CD4-positive, alpha-beta T cell treated with Interleukin-17A for 1 hour (primary cell): ENCODE measurements around the gene UGT1A6.
"Not testable (repeated sequence)": the region's sequence is repeated elsewhere in the genome, so short reads cannot be mapped to it uniquely, and the experiment has no call there.

Source experiments
- DNase-seq: peaks from one replicate; pipeline ENCODE4 v3.0.0-alpha.2; 2020

Gene UGT1A6

DNA sequence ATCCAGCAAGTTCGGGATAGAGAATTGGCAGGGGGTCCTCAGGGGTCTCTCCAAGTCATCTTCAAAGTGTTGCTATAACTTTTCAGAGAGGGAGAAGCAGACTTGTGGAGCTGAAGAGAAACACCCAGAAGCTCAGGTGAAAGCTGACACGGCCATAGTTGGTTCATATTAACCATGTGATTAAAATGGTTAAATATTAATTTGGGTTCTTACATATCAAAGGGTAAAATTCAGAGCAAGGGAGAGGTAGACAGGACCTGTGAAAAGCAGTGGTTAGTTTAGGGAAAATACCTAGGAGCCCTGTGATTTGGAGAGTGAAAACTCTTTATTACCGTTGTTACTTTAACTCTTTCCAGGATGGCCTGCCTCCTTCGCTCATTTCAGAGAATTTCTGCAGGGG, at the start of gene UGT1A6:
TSS of gene UGT1A6 (plus strand) at position 243 of the 400 bp plus-strand sequence. CDS start at position 358, 115 bp downstream.
- DNase-seq, result no peak

DNA sequence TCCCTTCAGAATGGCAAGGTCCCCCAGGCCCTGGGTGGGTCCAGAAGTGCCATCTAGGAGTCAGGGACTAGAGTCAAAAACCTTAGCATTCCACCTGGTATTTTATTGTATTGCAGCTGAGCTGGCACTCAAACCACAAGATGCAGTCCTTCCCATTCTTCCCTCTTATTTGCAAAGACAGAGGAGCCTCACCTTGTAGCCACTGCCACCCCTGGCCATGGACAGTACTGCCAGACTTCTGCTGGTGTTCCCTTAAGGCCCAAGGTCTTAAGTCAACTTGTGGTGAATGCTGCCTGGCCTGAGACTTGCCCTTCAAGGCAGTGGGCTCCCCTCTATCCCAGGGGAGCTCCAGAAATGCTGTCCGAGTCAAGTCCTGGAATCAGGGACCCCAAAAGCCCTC, 49.6 kb upstream of the UGT1A6 start:
- DNase-seq, result no peak

DNA sequence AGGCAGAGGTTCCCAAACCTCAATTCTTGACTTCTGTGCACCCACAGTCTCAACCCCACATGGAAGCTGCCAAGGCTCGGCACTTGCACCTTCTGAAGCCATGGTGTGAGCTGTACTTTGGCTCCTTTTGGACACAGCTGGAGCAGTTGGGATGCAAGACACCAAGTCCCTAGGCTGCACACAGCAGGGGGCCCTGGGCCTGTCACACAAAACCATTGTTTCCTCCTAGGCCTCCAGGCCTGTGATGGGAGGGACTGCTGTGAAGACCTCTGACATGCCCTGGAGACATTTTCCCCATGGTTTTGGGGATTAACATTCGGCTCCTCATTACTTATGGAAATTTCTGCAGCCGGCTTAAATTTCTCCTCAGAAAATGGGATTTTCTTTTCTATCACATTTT, 46.7 kb upstream of the UGT1A6 start:
- DNase-seq, result not testable (repeated sequence)

DNA sequence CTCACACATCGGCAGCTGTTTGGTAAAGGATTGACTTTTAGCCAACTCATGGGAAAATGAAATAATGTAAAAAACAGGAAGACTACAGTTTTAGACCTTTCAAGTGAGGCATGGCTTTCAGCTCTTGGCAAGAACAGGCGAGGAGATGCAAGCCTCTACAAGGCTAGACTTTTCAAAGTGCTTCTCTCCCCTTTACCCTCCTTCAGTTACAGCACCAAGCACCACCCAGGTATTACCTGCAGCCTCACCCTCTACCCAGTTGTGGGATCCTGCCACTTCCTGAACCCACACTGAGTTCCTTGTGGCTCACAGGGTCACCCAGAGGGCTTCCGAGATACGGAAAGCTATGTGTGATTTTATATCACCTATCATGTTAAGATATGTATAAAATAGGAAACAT, 41.7 kb upstream of the UGT1A6 start:
- no peak for DNase-seq

DNA sequence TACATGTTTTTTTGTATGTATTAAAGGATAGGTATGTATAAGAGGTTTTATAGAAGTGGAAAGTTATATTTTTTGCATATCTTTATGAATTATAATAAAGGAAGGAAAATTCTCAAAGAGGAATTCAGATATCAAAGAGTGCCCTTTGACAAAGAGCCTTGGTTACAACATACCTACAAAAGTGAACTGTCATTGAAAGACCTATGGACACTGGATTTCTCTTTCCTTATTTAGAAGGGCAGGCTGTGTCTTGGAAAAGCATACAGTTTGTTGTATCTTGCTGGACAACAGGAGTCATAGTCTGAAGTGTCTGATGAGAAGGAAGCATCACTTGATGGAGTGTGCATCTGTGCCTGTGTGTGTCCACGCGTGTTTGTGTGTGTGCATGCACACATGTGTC, 41.3 kb upstream of the UGT1A6 start:
- DNase-seq, result no peak

DNA sequence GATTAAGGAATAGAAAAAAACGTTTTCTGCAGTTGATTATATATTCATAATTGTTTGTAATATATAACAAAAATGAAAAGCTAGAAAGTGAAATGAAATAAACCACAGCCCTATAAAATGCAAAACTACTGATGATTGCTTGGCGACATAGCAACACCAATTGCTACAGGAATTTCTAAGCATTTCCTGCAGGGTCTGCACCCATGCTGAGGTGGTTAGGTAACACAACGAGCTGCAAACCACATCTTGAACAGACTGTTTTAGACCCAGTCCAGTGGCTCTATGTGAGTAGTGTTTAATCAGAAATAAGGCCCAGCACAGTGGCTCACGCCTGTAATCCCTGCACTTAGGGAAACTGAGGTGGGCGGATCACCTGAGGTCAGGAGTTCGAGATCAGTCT, 38.2 kb upstream of the UGT1A6 start:
- no peak for DNase-seq

DNA sequence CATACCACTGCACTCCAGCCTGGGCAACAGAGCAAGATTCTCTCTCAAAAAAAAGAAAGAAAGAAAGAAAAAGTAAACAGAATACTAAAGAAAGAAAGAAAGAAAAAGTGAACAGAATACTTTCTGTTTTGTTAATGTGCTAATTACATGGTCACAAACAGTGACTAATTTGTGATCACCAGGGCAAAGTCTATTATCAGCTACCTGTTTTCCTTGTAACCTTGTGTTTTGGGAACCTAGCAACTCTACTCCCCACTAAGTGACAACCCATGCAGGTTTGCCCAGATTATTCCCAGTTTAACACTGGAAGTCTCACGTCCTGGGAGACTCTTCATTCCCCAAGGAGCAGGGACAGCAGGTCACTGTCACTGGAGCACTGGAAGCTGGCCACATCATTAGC, 37.6 kb upstream of the UGT1A6 start:
- DNase-seq, result no peak

DNA sequence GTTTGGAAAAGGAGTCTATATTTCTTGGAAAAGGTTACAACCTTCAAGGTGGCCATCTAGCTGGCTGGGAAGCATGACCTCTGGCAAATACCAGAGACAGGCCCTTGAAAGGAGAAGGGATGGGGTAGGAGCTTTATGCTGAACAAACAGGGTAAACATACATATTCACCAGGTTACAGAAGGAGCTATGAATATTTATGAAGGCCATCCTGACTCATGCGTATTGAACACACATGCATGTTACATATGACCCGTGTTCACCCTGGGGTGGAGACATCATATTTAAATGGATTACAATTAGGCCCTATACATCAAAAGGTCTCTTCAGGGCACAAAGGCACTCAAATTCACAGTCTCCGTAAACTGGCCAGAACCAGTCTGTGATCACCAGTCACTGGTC, 36.7 kb upstream of the UGT1A6 start:
- not testable (repeated sequence) for DNase-seq

DNA sequence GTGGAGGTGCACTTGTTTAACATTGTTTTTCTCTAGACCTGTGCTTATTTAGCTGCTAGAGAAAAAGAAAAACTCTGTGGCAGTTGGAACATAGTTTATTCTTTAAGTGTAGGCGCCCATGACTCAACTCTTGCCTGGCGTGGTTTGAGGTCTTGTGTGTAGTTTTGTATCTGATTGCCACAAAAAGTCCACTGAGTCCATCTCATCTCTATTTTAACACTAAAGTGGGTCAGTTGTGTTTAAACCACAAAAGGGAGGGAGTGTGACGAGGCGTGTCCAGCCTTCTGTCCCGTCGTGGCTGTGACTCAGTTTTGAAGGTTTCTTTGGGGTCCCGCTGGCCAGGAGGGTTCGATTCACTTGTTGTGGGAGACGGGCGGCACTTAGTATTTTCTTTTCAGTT, 36.2 kb upstream of the UGT1A6 start:
- DNase-seq, result no peak

DNA sequence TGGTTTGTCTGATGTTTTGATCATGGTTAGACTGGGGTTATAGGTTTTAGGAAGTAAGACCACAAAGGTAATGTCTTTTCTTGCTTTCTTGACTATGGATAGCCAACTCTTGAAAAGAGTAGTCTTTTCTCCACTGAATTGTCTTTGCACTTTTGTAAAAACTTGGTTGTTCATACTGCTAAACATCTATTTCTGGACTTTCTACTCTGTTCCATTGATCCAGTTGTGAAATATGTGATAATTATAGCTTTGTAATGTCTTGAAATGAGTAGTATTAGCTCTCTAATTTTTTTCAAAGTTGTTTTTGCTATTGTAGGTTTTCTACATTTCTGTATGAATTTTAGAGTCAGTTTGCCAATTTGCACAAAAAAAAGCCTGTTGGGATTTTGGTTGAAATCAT, 34.1 kb upstream of the UGT1A6 start:
- DNase-seq, result no peak

DNA sequence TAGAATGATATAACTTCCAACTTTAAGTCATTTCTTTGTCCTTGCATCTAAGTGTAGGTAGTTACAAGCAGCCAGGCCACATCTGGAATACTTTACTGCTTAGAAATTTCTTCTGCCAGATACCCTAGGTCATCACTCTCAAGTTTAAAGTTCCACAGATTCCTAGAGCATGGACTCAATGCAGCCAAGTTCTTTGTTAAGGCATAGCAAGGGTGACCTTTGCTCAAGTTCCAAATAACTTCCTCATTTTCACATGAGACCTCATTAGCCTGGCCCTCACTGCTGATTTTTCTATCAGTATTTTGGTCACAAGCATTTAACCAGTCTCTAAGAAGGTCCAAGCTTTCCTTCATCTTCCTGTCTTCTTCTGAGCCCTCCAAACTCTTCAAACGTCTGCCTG, 28.8 kb upstream of the UGT1A6 start:
- DNase-seq, result no peak

DNA sequence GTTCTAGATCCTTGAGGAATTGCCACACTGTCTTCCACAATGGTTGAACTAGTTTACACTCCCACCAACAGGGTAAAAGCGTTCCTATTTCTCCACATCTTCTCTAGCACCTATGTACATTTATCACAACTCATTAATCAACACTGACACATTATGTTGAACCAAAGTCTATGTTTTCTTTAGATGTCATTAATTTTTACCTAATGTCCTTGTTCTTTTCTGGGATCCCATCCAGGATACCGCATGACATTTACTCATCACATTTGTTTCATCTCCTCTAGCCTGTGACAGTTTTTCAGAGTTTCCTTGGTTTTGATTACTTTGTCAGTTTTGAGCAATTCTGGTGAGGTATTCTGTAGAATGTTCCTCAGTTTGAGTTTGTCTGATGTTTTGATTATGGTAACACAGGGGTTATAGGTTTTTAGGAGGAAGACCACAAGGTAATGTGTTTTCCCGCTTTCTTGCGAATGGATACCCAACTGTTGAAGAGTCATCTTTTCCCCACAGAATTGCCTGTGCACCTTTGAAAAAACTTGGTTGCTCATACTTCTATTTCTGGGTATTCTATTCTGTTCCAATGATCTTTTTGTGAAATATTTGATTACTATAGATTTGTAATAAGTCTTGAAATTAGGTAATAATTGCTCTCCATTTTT, 24.0 kb upstream of the UGT1A6 start:
- DNase-seq, result no peak

DNA sequence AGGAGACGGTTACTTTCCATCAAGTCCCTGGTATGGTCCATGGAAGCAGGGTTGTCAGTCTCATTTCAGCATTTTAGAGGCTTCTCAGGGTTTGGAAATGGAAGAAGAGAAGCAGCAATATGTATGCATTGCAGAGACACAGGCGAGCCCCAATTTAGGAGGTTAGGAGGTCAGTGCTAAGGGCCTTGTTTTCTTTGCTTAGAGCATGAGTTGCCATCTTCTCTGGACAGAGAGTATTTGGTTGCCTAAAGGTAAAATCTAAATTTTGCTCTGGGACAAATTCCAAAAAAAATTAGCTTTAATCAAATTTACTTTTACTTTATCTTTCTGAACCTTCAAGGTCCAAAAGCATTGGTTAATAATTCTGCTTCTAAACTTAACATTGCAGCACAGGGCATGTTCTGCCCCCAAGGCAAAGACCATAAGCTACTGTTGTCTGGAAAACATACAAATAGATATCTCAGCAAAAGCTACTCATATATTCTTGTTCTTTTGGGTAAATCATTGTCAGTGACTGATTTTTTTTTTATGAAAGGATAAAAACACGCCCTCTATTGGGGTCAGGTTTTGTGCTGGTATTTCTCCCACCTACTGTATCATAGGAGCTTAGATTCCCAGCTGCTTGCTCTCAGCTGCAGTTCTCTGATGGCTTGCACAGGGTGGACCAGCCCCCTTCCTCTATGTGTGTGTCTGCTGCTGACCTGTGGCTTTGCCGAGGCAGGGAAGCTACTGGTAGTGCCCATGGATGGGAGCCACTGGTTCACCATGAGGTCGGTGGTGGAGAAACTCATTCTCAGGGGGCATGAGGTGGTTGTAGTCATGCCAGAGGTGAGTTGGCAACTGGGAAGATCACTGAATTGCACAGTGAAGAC, 21.2 kb upstream of the UGT1A6 start, which contains the start of gene UGT1A9:
TSS of gene UGT1A9 (plus strand) at position 609 of the 872 bp plus-strand sequence. CDS start at position 646, 37 bp downstream.
- no peak for DNase-seq

DNA sequence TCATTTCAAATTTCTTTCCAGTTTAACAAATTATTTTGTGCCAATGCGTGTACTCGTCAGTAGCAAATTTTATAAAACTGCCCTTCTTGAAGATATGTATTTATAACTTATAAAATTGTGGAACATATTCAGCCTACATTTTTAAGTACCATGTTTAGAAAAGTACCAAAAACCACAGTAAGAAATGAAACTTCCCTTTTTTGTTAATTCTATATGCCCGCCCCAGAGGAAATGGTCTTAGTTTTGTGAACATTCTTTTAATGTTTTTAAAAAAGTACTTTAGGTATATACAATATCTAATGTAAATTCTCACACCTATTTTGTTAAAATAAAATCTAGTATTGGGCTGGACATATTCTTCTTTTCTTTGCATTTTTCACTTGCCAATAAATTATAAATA, 19.8 kb upstream of the UGT1A6 start:
- DNase-seq, result no peak

DNA sequence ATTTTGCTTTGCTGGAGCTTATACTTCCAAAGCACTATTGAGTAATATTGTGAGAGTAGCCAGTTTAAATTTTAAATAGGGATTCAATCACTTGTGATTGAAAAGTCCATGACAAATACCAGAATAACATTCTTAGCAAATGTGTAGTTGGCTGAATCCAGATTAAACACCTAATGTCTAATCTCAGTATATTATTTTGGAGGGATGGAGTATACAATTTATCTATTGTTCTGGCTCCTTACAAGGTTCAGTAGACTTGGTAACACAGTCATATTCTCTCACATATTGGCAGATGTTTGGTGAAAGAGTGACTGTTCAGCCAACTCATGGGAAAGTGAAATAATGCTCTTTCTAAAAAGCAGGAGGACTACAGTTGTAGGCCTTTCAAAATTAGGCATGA, 18.8 kb upstream of the UGT1A6 start:
- DNase-seq, result no peak

DNA sequence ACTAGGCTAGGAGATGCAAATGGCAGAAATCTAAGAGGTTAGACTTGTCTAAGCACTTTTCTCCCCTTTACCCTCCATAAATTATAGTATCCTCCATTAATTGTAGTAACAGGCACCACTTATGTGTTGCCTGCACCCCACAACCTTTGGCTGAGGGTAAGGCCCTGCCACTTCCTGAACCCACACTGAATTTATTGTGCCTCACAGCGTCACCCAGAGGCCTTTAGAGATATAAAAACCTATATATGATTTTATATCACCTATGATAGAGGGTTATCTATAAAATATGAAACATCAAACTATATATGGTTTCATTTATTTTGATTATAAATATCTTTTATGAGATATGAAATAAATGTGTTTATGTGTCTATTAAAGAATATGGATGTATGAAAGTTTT, 18.4 kb upstream of the UGT1A6 start:
- no peak for DNase-seq

DNA sequence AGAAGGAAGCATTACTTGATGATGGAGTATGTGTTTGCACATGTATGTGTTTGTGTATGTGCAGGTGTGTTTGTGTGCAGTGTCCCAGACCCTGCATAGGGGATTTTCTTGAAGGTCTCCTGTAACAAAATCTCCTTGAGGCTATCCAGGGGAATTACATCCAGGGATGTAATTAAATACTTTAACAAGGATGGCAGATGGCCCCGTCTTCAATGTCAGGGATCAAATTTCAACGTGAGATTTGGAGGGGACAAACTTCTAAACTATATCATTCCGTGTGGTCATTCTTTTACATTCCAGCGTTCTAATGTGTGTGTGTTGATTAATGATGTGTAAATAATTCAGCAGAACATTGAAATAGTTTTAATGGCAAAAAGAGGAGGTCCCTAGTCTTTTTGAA, 17.7 kb upstream of the UGT1A6 start:
- no peak for DNase-seq

DNA sequence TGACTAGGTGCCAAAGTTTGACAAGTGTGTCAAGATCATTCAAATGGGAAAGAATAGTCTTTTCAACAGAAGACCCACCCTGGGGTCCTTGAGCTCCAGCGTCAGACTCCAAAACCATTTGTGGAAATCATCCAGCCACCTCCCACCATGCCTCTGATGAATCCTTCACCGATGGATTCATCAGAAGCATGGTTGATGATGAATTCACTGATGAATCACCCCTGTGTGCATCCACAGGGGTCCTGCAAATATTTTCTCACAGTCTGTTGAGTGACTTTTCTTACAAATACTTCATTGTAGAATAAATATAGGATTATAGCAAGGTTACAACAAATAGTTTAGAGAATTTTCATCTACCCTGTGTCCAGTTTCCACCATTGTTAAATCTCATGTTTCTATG, 16.6 kb upstream of the UGT1A6 start:
- DNase-seq, result no peak

DNA sequence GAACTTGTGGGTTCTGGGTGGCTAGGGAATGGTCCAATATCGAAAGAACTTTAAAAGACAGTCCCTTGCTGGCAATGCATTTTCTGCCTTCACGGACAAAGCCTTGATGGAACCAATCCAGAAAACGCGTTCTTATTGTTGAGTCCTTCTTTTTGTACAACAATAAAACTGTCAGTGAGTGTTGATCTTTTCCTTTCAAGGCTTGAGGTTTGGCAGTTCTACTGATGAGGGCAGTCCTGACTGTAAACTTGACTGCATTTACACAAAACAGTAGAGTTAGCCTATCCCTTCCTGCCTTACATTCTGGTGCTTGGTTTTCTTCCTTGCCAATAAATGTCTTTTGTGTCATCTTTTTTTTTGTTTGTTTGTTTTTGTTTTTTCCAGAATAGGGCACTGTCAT, 13.5 kb upstream of the UGT1A6 start:
- DNase-seq, result no peak

DNA sequence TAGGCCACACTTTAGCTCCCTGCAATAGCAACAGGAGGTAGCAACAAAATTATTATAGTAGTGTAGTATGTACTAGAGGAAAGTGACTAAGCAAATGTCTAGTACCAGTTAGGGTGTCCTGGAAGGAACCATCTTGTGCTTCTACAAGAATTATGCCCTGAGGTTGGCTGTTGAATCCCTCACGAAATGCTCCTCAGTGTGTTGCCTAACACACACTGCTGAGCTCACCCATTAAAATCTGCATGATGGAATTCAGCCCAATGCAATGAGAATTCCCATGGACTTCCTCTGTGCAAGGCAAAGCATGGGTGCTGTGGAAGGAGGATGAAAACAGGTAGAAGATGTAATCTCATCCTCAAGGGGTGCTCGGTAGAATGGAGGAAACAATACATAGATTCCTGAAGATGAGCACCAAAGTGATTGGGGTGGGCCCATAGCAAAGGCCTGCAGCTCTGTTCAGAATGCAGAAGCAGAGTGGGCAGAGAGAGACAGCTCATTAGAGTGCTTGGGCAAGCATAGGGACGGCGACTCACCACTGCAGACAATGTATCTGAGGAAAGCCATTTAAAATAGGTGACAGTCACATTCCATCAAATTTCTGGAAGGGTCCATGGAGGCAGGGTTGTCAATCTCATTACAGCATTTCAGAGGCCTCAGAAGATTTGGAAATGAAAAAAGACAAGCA, 12.2 kb upstream of the UGT1A6 start:
- no peak for DNase-seq

DNA sequence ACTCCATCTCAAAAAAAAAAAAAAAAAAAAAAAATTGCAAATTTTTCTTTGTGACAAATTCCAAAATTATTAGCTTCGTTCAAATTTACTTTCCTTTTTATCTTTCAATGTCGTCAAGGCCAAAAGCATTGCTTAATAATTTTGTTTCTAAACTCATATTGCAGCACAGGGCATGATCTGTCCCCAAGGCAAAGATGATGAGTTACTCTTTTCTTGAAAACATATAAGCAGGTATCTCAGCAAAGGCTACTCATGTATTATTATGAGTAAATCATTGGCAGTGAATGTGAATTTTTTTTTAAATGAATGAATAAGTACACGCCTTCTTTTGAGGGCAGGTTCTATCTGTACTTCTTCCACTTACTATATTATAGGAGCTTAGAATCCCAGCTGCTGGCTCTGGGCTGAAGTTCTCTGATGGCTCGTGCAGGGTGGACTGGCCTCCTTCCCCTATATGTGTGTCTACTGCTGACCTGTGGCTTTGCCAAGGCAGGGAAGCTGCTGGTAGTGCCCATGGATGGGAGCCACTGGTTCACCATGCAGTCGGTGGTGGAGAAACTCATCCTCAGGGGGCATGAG, 11.1 kb upstream of the UGT1A6 start, which contains the start of gene UGT1A7:
TSS of gene UGT1A7 (plus strand) at position 381 of the 579 bp plus-strand sequence. CDS start at position 418, 37 bp downstream.
- DNase-seq, result no peak

DNA sequence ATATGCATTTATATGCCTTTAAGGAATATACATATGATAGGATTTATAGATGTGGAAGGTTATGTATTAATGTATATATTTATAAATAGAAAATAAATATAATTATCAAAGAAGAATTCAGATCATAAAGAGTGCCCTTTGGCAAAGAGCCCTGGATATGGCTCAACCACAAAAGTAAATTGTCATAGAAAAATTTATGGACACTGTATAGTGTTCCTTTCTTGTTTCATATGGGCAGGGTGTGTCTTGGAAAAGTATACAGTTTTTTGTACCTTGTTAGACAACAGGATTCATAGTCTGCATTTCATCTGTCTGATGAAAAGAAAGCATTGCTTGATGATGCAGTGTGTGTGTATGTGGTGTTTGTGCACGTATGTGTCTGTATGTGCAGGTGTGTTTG, 8.1 kb upstream of the UGT1A6 start:
- DNase-seq, result no peak

DNA sequence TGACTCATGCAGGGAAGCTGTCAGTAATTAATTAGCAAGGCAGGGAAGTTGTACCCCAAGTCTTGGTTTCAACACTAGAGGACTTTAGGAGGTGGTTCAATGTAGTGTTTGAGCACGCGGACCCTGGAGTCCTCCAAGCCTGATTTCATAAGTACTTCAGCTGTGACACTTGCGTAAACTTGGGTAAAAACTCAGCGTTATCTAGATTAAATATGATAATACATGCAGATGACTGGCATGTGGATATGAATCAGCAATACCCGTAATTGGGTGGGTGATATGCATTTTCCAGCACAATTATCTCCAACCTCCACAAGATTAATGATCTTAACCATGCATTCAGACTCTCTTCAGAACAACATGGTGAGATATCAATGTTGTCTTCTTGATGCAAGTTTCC, 5.8 kb upstream of the UGT1A6 start:
- no peak for DNase-seq
